PC-3 (cell line): Measurements from ENCODE around the gene PNMA8A. TPM values are rescaled to one million over a fixed set of nuclear protein-coding genes. Genes with fewer than 3 reads are reported as not detected.

Experiments used
- ATAC-seq: fragments of 200-7000 bp; cut with Tn5 transposase; 2 replicates; pipeline ENCODE4 v1.9.1; 2020; ENCODE audit warnings: mild to moderate bottlenecking, moderate library complexity
- BruUV-seq: library from RNA; stranded (reverse); fragments of 400-500 nt; replicated peaks from 2 replicates; lab custom pipeline; 2021; lab: Mats Ljungman, UMichigan
- CTCF ChIA-PET: fragments of 300-600 bp; sonication (Branson Sonifier 250); formaldehyde crosslinking; loops from one replicate; lab custom pipeline; 2022; ENCODE audit warnings: antibody characterized with exemption; lab: Charles Lee
- POLR2A ChIA-PET: fragments of 300-600 bp; sonication (Branson Sonifier 250); formaldehyde crosslinking; loops from one replicate; lab custom pipeline; 2022; ENCODE audit warnings: antibody characterized with exemption; ENCODE audit not compliant: unreplicated experiment; lab: Charles Lee
- DNase-seq: peaks from one replicate; pipeline ENCODE4 v3.0.0-alpha.2; 2015
- H2AFZ ChIP-seq: fragments of 300-600 bp; sonication (generic); 2 replicates; pipeline ENCODE4 v1.6.0; 2016; ENCODE audit warnings: antibody characterized with exemption, low read length
- H3F3A ChIP-seq: fragments of 300-600 bp; sonication (generic); one replicate; pipeline ENCODE4 v1.6.0; 2017; ENCODE audit warnings: antibody characterized with exemption, low read length, control low read depth, mild to moderate bottlenecking; ENCODE audit not compliant: unreplicated experiment
- H3K27ac ChIP-seq: fragments of 300-600 bp; sonication (generic); 2 replicates; pipeline ENCODE4 v1.5.1; 2016; ENCODE audit warnings: mild to moderate bottlenecking, low read length
- H3K27me3 ChIP-seq: fragments of 300-600 bp; sonication (generic); 2 replicates; pipeline ENCODE4 v1.6.1; 2016; ENCODE audit warnings: low read length, mixed read lengths
- H3K36me3 ChIP-seq: fragments of 300-600 bp; sonication (generic); 2 replicates; pipeline ENCODE4 v1.6.1; 2016; ENCODE audit warnings: low read depth, mixed run types, low read length, mixed read lengths
- H3K4me1 ChIP-seq: fragments of 300-600 bp; sonication (generic); 2 replicates; pipeline ENCODE4 v1.5.1; 2016; ENCODE audit warnings: low read length; ENCODE audit not compliant: insufficient read depth
- H3K4me2 ChIP-seq: fragments of 300-600 bp; sonication (generic); 2 replicates; pipeline ENCODE4 v1.6.0; 2016; ENCODE audit warnings: low read length
- H3K4me3 ChIP-seq: fragments of 300-600 bp; sonication (generic); 2 replicates; pipeline ENCODE4 v1.5.1; 2016; ENCODE audit warnings: mild to moderate bottlenecking, low read length, mixed read lengths
- H3K79me2 ChIP-seq: fragments of 300-600 bp; sonication (generic); 2 replicates; pipeline ENCODE4 v1.6.1; 2017; ENCODE audit warnings: low read length, mixed read lengths
- H3K9ac ChIP-seq: fragments of 300-600 bp; sonication (generic); 2 replicates; pipeline ENCODE4 v1.6.0; 2016; ENCODE audit warnings: mild to moderate bottlenecking, low read length
- H3K9me2 ChIP-seq: fragments of 300-600 bp; sonication (generic); replicated peaks from 2 replicates; pipeline ENCODE4 v1.6.1; 2016; ENCODE audit warnings: mixed run types, low read length, mixed read lengths
- H3K9me3 ChIP-seq: fragments of 300-600 bp; sonication (generic); 2 replicates; pipeline ENCODE4 v1.6.1; 2016; ENCODE audit warnings: low read length, mixed read lengths
- H4K20me1 ChIP-seq: fragments of 300-600 bp; sonication (generic); 2 replicates; pipeline ENCODE4 v1.6.1; 2016; ENCODE audit warnings: low read length, mixed read lengths
- EZH2 ChIP-seq: fragments of 300-600 bp; sonication (generic); IDR thresholded peaks from one replicate; pipeline ENCODE4 v1.6.1; 2017; ENCODE audit warnings: antibody characterized with exemption, mild to moderate bottlenecking, low read length; ENCODE audit not compliant: unreplicated experiment
- EZH2phosphoT487 ChIP-seq: fragments of 300-600 bp; sonication (generic); IDR thresholded peaks from 2 replicates; pipeline ENCODE4 v1.6.1; 2018; ENCODE audit warnings: mild to moderate bottlenecking, antibody characterized with exemption, low read length, borderline replicate concordance
- intact Hi-C: fragments of 100-400 bp; cut with micrococcal nuclease; formaldehyde crosslinking; loops from 2 replicates; pipeline ENCODE4 v1.9.0; 2023
- total RNA-seq: library from RNA; depleted of rRNA; stranded (reverse); fragments of >200 nt; gene quantifications from 2 replicates; pipeline ENCODE4 v1.2.3, GENCODE V29; 2014; rRNA removed
- TF ChIP-seq, protein P1 (sequence below): fragments of 300-600 bp; sonication (generic); conservative IDR thresholded peaks from 2 replicates; pipeline ENCODE4 v1.5.1; 2017; ENCODE audit warnings: antibody characterized with exemption, low read depth, mild to moderate bottlenecking, low read length

The PNMA8A gene
- total RNA-seq, 1 experiment from 2014 or later: not detected

DNA sequence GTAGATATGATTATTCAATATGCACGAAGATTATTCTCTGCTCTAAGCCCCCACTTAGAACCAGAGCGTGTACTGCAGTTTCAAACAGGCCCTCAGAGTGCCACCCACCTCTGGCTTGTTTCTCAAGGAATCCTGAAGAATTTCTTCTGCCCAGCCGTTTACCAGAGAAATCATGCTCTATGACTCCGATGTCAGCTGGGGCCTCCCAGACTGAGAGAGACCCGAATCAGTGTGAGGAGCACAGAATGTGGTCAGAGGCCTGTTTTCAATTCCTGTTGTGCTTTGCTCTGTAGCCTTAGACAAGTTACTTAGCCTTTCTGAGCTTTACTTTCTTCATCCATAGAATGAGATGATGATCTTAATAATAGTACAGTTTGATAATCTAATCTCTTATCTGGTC, 48.2 kb downstream of the PNMA8A start:
- H3K36me3 ChIP-seq: no peaks in the 10 kb centered on the region
- no peak overlapping the region for H3K9ac ChIP-seq
- BruUV-seq: no TSS peak
- no peaks in the 10 kb centered on the region for H3K79me2 ChIP-seq
- H3K4me3 ChIP-seq: no peak overlapping the region
- H3K27me3 ChIP-seq: no peaks in the 10 kb centered on the region
- CTCF ChIA-PET: no interaction called here
- no peaks in the 10 kb centered on the region for H3K4me1 ChIP-seq
- no peak overlapping the region for H3K27ac ChIP-seq
- TF ChIP-seq, protein P1, sequence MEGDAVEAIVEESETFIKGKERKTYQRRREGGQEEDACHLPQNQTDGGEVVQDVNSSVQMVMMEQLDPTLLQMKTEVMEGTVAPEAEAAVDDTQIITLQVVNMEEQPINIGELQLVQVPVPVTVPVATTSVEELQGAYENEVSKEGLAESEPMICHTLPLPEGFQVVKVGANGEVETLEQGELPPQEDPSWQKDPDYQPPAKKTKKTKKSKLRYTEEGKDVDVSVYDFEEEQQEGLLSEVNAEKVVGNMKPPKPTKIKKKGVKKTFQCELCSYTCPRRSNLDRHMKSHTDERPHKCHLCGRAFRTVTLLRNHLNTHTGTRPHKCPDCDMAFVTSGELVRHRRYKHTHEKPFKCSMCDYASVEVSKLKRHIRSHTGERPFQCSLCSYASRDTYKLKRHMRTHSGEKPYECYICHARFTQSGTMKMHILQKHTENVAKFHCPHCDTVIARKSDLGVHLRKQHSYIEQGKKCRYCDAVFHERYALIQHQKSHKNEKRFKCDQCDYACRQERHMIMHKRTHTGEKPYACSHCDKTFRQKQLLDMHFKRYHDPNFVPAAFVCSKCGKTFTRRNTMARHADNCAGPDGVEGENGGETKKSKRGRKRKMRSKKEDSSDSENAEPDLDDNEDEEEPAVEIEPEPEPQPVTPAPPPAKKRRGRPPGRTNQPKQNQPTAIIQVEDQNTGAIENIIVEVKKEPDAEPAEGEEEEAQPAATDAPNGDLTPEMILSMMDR: no peak
- TF ChIP-seq EZH2 (no peak), EZH2phosphoT487 (no peak)
- DNase-seq: no peak
- H3F3A ChIP-seq: no peaks in the 10 kb centered on the region
- no peaks in the 10 kb centered on the region for H3K9me2 ChIP-seq
- H4K20me1 ChIP-seq: no peaks in the 10 kb centered on the region
- no peak overlapping the region for H3K4me2 ChIP-seq
- intact Hi-C loops: no loop called here
- POLR2A ChIA-PET: no interaction called here
- ATAC-seq: no peak
- no peaks in the 10 kb centered on the region for H3K9me3 ChIP-seq
- H2AFZ ChIP-seq: no peak overlapping the region

DNA sequence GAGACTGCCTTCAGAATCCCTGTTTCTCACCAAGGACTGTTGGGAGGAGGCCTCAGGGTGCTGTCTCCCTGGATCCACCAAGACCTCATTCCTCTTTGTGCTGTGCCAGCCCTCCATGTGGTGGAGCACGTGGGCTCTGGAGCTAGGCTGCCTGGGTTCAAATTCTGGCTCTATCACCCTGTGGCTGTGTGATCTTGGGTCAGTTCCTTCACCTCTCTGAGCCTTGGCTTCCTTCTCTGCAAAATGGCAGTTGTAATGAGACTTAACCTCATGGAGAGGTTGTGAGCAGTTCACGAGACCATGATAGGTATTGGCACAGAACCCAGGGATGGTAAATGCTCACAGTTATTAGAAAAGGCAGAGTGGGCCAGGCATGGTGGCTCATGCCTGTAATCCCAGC, 49.0 kb downstream of the PNMA8A start:
- no peaks in the 10 kb centered on the region for H3K4me1 ChIP-seq
- H3F3A ChIP-seq: no peaks in the 10 kb centered on the region
- ATAC-seq (no peak), DNase-seq (no peak)
- H4K20me1 ChIP-seq: no peaks in the 10 kb centered on the region
- no peak overlapping the region for H3K4me3 ChIP-seq
- H2AFZ ChIP-seq: no peak overlapping the region
- H3K27ac ChIP-seq: no peak overlapping the region
- no TSS peak for BruUV-seq
- H3K9me2 ChIP-seq: no peaks in the 10 kb centered on the region
- no peak overlapping the region for H3K4me2 ChIP-seq
- intact Hi-C loops: no loop called here
- TF ChIP-seq EZH2: no peak
- TF ChIP-seq, protein P1: no peak
- no peak for TF ChIP-seq EZH2phosphoT487
- no peaks in the 10 kb centered on the region for H3K36me3 ChIP-seq
- ChIA-PET CTCF (no interaction called here), POLR2A (no interaction called here)
- H3K79me2 ChIP-seq: no peaks in the 10 kb centered on the region
- H3K9ac ChIP-seq: no peak overlapping the region
- no peaks in the 10 kb centered on the region for H3K9me3 ChIP-seq
- H3K27me3 ChIP-seq: no peaks in the 10 kb centered on the region

DNA sequence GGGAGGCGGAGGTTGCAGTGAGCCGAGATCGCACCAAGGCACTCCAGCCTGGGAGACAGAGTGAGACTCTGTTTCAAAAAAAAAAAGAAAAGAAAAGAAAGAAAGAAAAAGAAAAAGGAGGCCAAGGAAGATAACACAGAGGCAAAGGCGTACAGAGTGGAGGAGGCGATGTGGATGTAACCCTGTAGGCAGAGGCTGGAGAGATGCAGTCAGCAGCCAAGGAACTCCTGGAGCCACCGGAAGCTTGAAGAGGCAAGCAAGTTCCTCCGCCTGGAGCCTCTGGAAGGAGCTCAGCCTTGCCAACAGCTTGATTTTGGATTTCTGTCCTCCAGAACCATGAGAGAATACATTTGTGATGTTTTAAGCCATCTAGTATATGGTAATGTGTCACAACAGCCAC, 51.3 kb downstream of the PNMA8A start:
- Histone ChIP-seq H3K27me3 (no peaks in the 10 kb centered on the region), H3K4me3 (no peak overlapping the region), H3K4me2 (no peak overlapping the region), H3K79me2 (no peaks in the 10 kb centered on the region), H2AFZ (no peak overlapping the region), H3K27ac (no peak overlapping the region), H3K9me2 (no peaks in the 10 kb centered on the region), H3K4me1 (no peaks in the 10 kb centered on the region), H3K36me3 (no peaks in the 10 kb centered on the region), H3K9ac (no peak overlapping the region), H3F3A (no peaks in the 10 kb centered on the region), H4K20me1 (no peaks in the 10 kb centered on the region), H3K9me3 (no peaks in the 10 kb centered on the region)
- intact Hi-C loops: no loop called here
- POLR2A ChIA-PET: no interaction called here
- CTCF ChIA-PET: interaction anchor here (0.6 kb wide), 1 partner anchor 1345 kb away, joined by 4 read pairs; no protein-coding TSS in a partner anchor
- ATAC-seq: no peak
- DNase-seq: no peak
- TF ChIP-seq EZH2: no peak
- TF ChIP-seq EZH2phosphoT487: no peak
- TF ChIP-seq, protein P1: no peak
- no TSS peak for BruUV-seq

Other genes with a start within 250 kb of the PNMA8A start
- 0.77 TPM in 1 of 2 replicates, not detected in the other for gene IGFL1, start 241.8 kb downstream of the PNMA8A start, total RNA-seq
- gene HIF3A, start 174.5 kb downstream of the PNMA8A start, total RNA-seq: not detected in 2 replicates
- gene PPP5C, start 124.5 kb downstream of the PNMA8A start, total RNA-seq: 79.9 and 93.4 TPM in 2 replicates
- not detected in 2 replicates for gene CCDC8, start 58.0 kb downstream of the PNMA8A start, total RNA-seq
- not detected in 2 replicates for gene PNMA8C, start 42.6 kb downstream of the PNMA8A start, total RNA-seq
- gene PNMA8B, start 24.3 kb upstream of the PNMA8A start, total RNA-seq: not detected in 2 replicates
- gene CALM3, start 129.8 kb upstream of the PNMA8A start, total RNA-seq: 160 and 217 TPM in 2 replicates
- not detected in 2 replicates for gene PTGIR, start 153.5 kb upstream of the PNMA8A start, total RNA-seq
- gene GNG8, start 164.6 kb upstream of the PNMA8A start, total RNA-seq: not detected in 2 replicates
- 1.9 and 3.1 TPM in 2 replicates for gene DACT3, start 189.6 kb upstream of the PNMA8A start, total RNA-seq
- gene PRKD2, start 245.6 kb upstream of the PNMA8A start, total RNA-seq: 24.1 and 32.9 TPM in 2 replicates